Fibroblast of lung (primary cell): ENCODE measurements around the gene TNRC18.

Experiments
- EZH2 ChIP-seq: IDR thresholded peaks from 2 replicates; pipeline ENCODE4 v1.5.1; 2012; ENCODE audit warnings: low read length, control low read depth, mild to moderate bottlenecking; ENCODE audit errors: missing control alignments
- TF ChIP-seq, protein P1 (sequence below), 2 donors: IDR thresholded peaks in 1 of 2; conservative IDR thresholded peaks in 1 of 2; 1 replicate in 1 of 2; 2 replicates in 1 of 2; pipeline ENCODE4 v1.5.1; 2011 to 2012; ENCODE audit warnings: low read length in 2 of 2, control low read depth in 1 of 2, inconsistent platforms in 1 of 2, low read depth in 1 of 2, mild to moderate bottlenecking in 1 of 2

DNA sequence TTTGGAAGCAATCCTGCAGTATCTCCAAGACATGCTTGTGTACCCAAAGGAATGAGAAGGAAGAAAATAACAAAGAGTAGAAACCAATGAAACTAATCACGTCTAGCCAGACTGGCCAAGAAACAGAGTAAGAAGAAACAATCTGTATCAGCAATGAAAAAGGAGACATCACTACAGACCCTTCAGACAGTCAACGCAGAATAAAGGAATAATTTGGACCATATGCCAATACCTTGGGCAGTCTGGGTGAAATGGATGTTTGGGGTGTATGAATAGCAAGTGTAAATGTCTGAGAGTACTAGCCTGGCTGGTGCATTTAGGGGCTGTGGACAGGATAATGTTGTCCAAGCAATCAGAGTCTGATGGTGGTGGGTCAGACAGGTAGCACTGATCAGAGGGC, 79.8 kb downstream of the TNRC18 start:
- TF ChIP-seq EZH2: no peak
- TF ChIP-seq, protein P1, sequence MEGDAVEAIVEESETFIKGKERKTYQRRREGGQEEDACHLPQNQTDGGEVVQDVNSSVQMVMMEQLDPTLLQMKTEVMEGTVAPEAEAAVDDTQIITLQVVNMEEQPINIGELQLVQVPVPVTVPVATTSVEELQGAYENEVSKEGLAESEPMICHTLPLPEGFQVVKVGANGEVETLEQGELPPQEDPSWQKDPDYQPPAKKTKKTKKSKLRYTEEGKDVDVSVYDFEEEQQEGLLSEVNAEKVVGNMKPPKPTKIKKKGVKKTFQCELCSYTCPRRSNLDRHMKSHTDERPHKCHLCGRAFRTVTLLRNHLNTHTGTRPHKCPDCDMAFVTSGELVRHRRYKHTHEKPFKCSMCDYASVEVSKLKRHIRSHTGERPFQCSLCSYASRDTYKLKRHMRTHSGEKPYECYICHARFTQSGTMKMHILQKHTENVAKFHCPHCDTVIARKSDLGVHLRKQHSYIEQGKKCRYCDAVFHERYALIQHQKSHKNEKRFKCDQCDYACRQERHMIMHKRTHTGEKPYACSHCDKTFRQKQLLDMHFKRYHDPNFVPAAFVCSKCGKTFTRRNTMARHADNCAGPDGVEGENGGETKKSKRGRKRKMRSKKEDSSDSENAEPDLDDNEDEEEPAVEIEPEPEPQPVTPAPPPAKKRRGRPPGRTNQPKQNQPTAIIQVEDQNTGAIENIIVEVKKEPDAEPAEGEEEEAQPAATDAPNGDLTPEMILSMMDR (conservative IDR thresholded peaks at IDR 0.05 in 1 of 2, IDR thresholded peaks at IDR 0.05 in 1 of 2; ENCODE audit: low read depth in 1 of 2, low read length in 2 of 2): no peak
